Spleen (tissue), 11 donors: ENCODE measurements around the gene PTPN18. TPM values are rescaled to one million over a fixed set of nuclear protein-coding genes. Genes with fewer than 3 reads are reported as not detected.

Experiments
- DNase-seq: peaks from one replicate; pipeline ENCODE4 v3.0.0-alpha.2; 2020
- H3K27ac ChIP-seq, 8 donors: fragments of 200-600 bp; sonication (generic) in 7 of 8; 1 replicate in 4 of 8; 2 replicates in 4 of 8; pipeline versions ENCODE4 v1.5.0 to v1.8.0; 2016 to 2021; ENCODE audit warnings: inconsistent platforms in 4 of 8, mild to moderate bottlenecking in 4 of 8, moderate library complexity in 1 of 8
- H3K27me3 ChIP-seq, 7 donors: fragments of 200-600 bp; sonication (generic) in 6 of 7; replicated peaks in 1 of 7; 1 replicate in 4 of 7; 2 replicates in 3 of 7; pipeline versions ENCODE4 v1.5.0 to v1.8.0; 2016 to 2021; ENCODE audit warnings: inconsistent platforms in 3 of 7, mild to moderate bottlenecking in 1 of 7
- H3K36me3 ChIP-seq, 6 donors: fragments of 200-600 bp; sonication (generic) in 5 of 6; 1 replicate in 4 of 6; 2 replicates in 2 of 6; pipeline versions ENCODE4 v1.5.0 to v1.8.0; 2016 to 2021; ENCODE audit warnings: inconsistent platforms in 2 of 6
- H3K4me1 ChIP-seq, 6 donors: fragments of 200-600 bp; sonication (generic) in 5 of 6; 1 replicate in 3 of 6; 2 replicates in 3 of 6; pipeline versions ENCODE4 v1.5.0 to v1.8.0; 2016 to 2021; ENCODE audit warnings: inconsistent platforms in 3 of 6
- H3K4me3 ChIP-seq, 8 donors: fragments of 200-600 bp; sonication (generic) in 7 of 8; 1 replicate in 4 of 8; 2 replicates in 4 of 8; pipeline versions ENCODE4 v1.5.0 to v1.8.0; 2016 to 2021; ENCODE audit warnings: inconsistent platforms in 4 of 8, mild to moderate bottlenecking in 4 of 8, moderate library complexity in 2 of 8
- H3K9me3 ChIP-seq, 8 donors: fragments of 200-600 bp; sonication (generic) in 7 of 8; 1 replicate in 4 of 8; 2 replicates in 4 of 8; pipeline versions ENCODE4 v1.5.0 to v1.8.0; 2016 to 2021; ENCODE audit warnings: inconsistent platforms in 4 of 8
- CTCF ChIP-seq, 11 experiments: fragments of 200-600 bp in 7 of 11; fragments of 450-650 bp in 4 of 11; sonication (generic) in 4 of 11; IDR thresholded peaks in 8 of 11; conservative IDR thresholded peaks in 3 of 11; 1 replicate in 7 of 11; 2 replicates in 4 of 11; pipeline versions ENCODE4 v1.4.0 to v1.8.0; 2016 to 2021; ENCODE audit warnings: antibody characterized with exemption in 11 of 11, inconsistent platforms in 4 of 11, mild to moderate bottlenecking in 1 of 11
- POLR2A ChIP-seq, 3 donors: fragments of 450-650 bp; IDR thresholded peaks; one replicate each; pipeline ENCODE4 v1.5.1; 2017; ENCODE audit warnings: antibody characterized with exemption in 3 of 3, mild to moderate bottlenecking in 1 of 3
- POLR2AphosphoS5 ChIP-seq, 3 donors: sonication (generic); formaldehyde crosslinking; IDR thresholded peaks; one replicate each; pipeline ENCODE4 v1.5.1; 2017; ENCODE audit warnings: antibody characterized with exemption in 3 of 3
- WGBS, 5 donors: extraction: QIAGEN DNeasy Blood & Tissue Kit in 3 of 5; methylation state at CpG; one replicate each; pipeline versions ENCODE4 v1.1.5 to v1.1.7; 2013 to 2018; 5-methylcytosine and 5-hydroxymethylcytosine counted together
- intact Hi-C: fragments of 100-400 bp; cut with DNase I; formaldehyde crosslinking; loops from one replicate; pipeline ENCODE4 v1.15.0; 2023; ENCODE audit warnings: low total_unique reads
- polyA plus RNA-seq, 3 donors: library from polyadenylated mRNA; stranded (reverse); fragments of 200-250 nt; gene quantifications; one replicate each; pipeline ENCODE4 v1.2.1, GENCODE V29; 2013
- total RNA-seq, 7 donors: library from RNA; depleted of rRNA in 3 of 7; stranded (reverse); fragments of >200 nt in 3 of 7; fragmentation: NEBNext Ultra II Directional in 4 of 7; extraction: Animal tissue kit (Norgen Biotek cat#: 25700) in 4 of 7; gene quantifications; one replicate each; pipeline versions ENCODE4 v1.1.0 to v1.2.1, GENCODE V29; 2016 to 2021
- donor health status: healthy with polysubstance abuse.
- donor health status: DM: no; HTN: no; CAD: no; lungs with moderate emphysema.
- donor health status: DM: no; HTN: no; CAD: no.
- donor health status: Bipolar disorder and iron deficiency.
- donor health status: healthy.
- donor health status: DM: no; HTN: no; CAD: no.
- donor health status: DM: yes; HTN: yes; CAD: no.

Gene PTPN18
- total and polyA plus RNA-seq, 10 donors, result 75.9 to 132 (median 108) TPM

- DNase-seq, result no peak
- Histone ChIP-seq H3K27me3 (no peaks in the 10 kb centered on the region), H3K36me3 (peaks cover 0 to 26% (median 0%) of the 10 kb centered on the region in 6 donors), H3K9me3 (no peaks in the 10 kb centered on the region), H3K4me3 (no peak overlapping the region), H3K27ac (no peak overlapping the region), H3K4me1 (peaks cover 17 to 35% (median 28%) of the 10 kb centered on the region in 6 donors)
- WGBS, 5 donors, result 85 to 94% (median 86%) methylated on average over 1 of the region's 1 CpG
- intact Hi-C loops, result no loop called here
- no peak for TF ChIP-seq POLR2A (IDR thresholded peaks at IDR 0.05)
- TF ChIP-seq POLR2AphosphoS5 (IDR thresholded peaks at IDR 0.05), result no peak
- TF ChIP-seq CTCF (IDR thresholded peaks at IDR 0.05 in 8 of 11, conservative IDR thresholded peaks at IDR 0.05 in 3 of 11), result no peak
These were observed 10.9 kb downstream of the PTPN18 start for GRCh38 chr2:130366720-130367119.

DNA sequence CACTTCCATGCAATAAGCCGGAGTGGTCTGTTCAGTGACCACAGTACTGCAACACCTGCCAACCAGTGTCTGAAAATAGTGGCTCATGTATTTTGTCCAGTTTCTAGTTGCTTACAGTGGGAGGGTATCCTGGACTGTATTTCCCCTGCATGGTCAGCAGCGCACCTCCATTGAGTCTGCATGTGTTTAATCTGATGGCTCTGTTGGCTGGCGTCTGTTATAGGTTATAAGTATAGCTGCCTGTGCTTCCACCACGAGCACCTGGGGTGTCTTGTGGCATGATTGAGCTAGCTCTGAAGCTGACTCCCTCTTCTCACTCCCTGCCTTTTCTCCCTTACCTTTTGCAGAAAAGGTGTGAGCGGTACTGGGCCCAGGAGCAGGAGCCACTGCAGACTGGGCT is 12.9 kb downstream of the PTPN18 start:
- DNase-seq, result no peak
- Histone ChIP-seq H3K9me3 (no peaks in the 10 kb centered on the region), H3K4me3 (no peak overlapping the region), H3K36me3 (peaks cover 0 to 34% (median 0%) of the 10 kb centered on the region in 6 donors), H3K27ac (peak overlapping the region in 2 of 8 donors; percentile 95 to 98), H3K27me3 (no peaks in the 10 kb centered on the region), H3K4me1 (peaks cover 17 to 55% (median 43%) of the 10 kb centered on the region in 6 donors)
- intact Hi-C loops, result no loop called here
- WGBS, 5 donors, result 88 to 92% (median 89%) methylated on average over 5 of the region's 5 CpGs
- no peak for TF ChIP-seq POLR2A (IDR thresholded peaks at IDR 0.05)
- no peak for TF ChIP-seq POLR2AphosphoS5 (IDR thresholded peaks at IDR 0.05)
- no peak for TF ChIP-seq CTCF (IDR thresholded peaks at IDR 0.05 in 8 of 11, conservative IDR thresholded peaks at IDR 0.05 in 3 of 11)

- Histone ChIP-seq H3K4me1 (peaks cover 17 to 61% (median 49%) of the 10 kb centered on the region in 6 donors), H3K9me3 (no peaks in the 10 kb centered on the region), H3K4me3 (no peak overlapping the region), H3K27me3 (no peaks in the 10 kb centered on the region), H3K27ac (peak overlapping the region in 3 of 8 donors; percentile 95 to 98 (median 95)), H3K36me3 (peaks cover 0 to 35% (median 1%) of the 10 kb centered on the region in 6 donors)
- TF ChIP-seq POLR2AphosphoS5 (IDR thresholded peaks at IDR 0.05) (no peak), POLR2A (IDR thresholded peaks at IDR 0.05) (no peak)
- no peak for DNase-seq
- intact Hi-C loops, result no loop called here
These were observed 13.6 kb downstream of the PTPN18 start for GRCh38 chr2:130369311-130369964.

- H3K36me3 ChIP-seq, result peaks cover 0 to 35% (median 4%) of the 10 kb centered on the region in 6 donors
- no peaks in the 10 kb centered on the region for H3K9me3 ChIP-seq
- H3K27me3 ChIP-seq, result no peaks in the 10 kb centered on the region
- 89 to 95% (median 93%) methylated on average over 5 of the region's 5 CpGs for WGBS, 5 donors
- H3K4me1 ChIP-seq, result peaks cover 17 to 67% (median 53%) of the 10 kb centered on the region in 6 donors
- DNase-seq, result peak; percentile 74
- peak overlapping the region in 1 of 8 donors; percentile 100 for H3K4me3 ChIP-seq
- intact Hi-C loops, result no loop called here
- H3K27ac ChIP-seq, result peak overlapping the region in 5 of 8 donors; percentile 3 to 98 (median 95)
- TF ChIP-seq CTCF (IDR thresholded peaks at IDR 0.05 in 8 of 11, conservative IDR thresholded peaks at IDR 0.05 in 3 of 11), result no peak
- TF ChIP-seq POLR2AphosphoS5 (IDR thresholded peaks at IDR 0.05), result no peak
- no peak for TF ChIP-seq POLR2A (IDR thresholded peaks at IDR 0.05)
These were observed 14.1 kb downstream of the PTPN18 start for GRCh38 chr2:130369965-130370341.
